Posterior cingulate gyrus (tissue), 11 donors: Measurements from ENCODE around the gene GRIN1.

ENCODE experiments used
- DNase-seq, 10 donors: peaks; one replicate each; pipeline versions ENCODE4 v3.0.0 to v3.0.0-alpha.2; 2020 to 2021; ENCODE audit warnings: mixed read lengths in 3 of 10
- intact Hi-C: fragments of 100-400 bp; cut with DNase I; formaldehyde crosslinking; loops from one replicate; pipeline ENCODE4 v1.15.1; 2023

GRIN1 gene

GRCh38 chr9:137202966-137203365 lies 64.0 kb downstream of the GRIN1 start:
- DNase-seq, result no peak
- intact Hi-C loops, result no loop called here

GRCh38 chr9:137204731-137205125 lies 65.8 kb downstream of the GRIN1 start:
- intact Hi-C loops, result loop anchor here (1.0 kb wide), 1 partner anchor 16 kb away; the partner anchor contains the start of genes ANAPC2 and SSNA1
- no peak for DNase-seq

GRCh38 chr9:137205126-137206069 lies 66.4 kb downstream of the GRIN1 start, which contains the start of the genes NDOR1 and TMEM203:
TSS of gene NDOR1 (plus strand) at chr9:137205700. CDS start at chr9:137205778, 78 bp downstream.
TSS of gene TMEM203 (minus strand) at chr9:137205648. CDS start at chr9:137205414, 234 bp downstream.
- intact Hi-C loops, result loop anchor here (1.0 kb wide), 1 partner anchor 17 kb away; the partner anchor contains the start of genes ANAPC2 and SSNA1
- DNase-seq, result peak; percentile 94 to 99 (median 98)

GRCh38 chr9:137206602-137207001 lies 67.6 kb downstream of the GRIN1 start:
- DNase-seq, result no peak
- intact Hi-C loops, result no loop called here

- intact Hi-C loops, result no loop called here
- DNase-seq, result no peak
Observed at GRCh38 chr9:137211532-137211931, 72.6 kb downstream of the GRIN1 start.

GRCh38 chr9:137212520-137212919 lies 73.6 kb downstream of the GRIN1 start:
- no peak for DNase-seq
- intact Hi-C loops, result no loop called here

GRCh38 chr9:137213160-137214060 lies 74.5 kb downstream of the GRIN1 start:
- intact Hi-C loops, result no loop called here

GRCh38 chr9:137214620-137215019 lies 75.7 kb downstream of the GRIN1 start:
- intact Hi-C loops, result no loop called here
- DNase-seq, result no peak

More at GRCh38 chr9:137213160-137214060, 74.5 kb downstream of the GRIN1 start:
- peak in 1 of 10 donors; percentile 15 for DNase-seq

GRCh38 chr9:137215196-137215986 lies 76.4 kb downstream of the GRIN1 start:
- intact Hi-C loops, result no loop called here

GRCh38 chr9:137216188-137216965 lies 77.4 kb downstream of the GRIN1 start:
- intact Hi-C loops, result no loop called here

More at GRCh38 chr9:137215196-137215986, 76.4 kb downstream of the GRIN1 start:
- no peak for DNase-seq

GRCh38 chr9:137217276-137218211 lies 78.6 kb downstream of the GRIN1 start:
- intact Hi-C loops, result no loop called here
- peak in 2 of 10 donors; percentile 15 to 91 for DNase-seq

More at GRCh38 chr9:137216188-137216965, 77.4 kb downstream of the GRIN1 start:
- no peak for DNase-seq

GRCh38 chr9:137218212-137218753 lies 79.3 kb downstream of the GRIN1 start:
- no peak for DNase-seq
- intact Hi-C loops, result no loop called here
